ENCODE data around the gene CDH4.

The CDH4 gene

DNA sequence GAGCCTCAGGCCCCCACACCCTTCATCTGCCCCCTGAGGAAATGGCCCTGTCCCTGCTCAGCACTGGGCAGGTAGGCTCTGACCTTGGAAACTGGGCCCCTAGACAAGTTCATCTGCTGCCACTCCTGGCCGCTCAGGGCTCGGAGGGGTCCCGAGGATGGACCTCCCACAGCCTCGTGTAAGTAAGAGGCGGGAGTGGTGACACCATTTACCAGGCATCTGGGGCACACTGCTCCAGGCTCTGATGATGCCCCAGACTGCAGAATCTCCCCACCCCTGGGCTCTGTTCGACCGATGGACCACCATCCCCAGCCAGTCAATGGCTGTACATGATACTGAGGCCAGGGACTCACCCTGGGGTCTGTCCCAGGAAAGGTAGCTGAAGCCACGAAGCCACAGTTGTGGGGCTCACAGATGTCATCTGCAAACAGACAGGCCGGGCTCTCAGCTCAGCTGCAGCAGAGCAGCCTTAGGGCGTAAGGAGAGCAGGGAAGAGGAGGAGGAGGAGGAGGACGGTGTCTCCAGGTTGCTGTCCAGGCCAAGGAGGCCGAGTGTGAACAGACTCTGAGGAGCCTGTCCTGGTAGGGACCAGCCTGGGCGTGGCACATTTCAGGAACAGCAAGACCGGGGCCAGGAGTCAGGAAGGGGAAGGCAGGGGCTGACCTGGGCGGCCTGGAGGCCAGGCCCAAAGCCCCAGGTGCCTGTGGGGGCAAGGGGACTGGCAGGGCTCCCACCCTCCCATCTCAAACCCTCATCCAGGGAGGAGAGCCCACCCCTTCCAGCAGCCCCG is 513.2 kb downstream of the CDH4 start:
- no peak for DNase-seq

GRCh38 chr20:61765871-61766654 is 514.0 kb downstream of the CDH4 start:
- DNase-seq: no peak

DNA sequence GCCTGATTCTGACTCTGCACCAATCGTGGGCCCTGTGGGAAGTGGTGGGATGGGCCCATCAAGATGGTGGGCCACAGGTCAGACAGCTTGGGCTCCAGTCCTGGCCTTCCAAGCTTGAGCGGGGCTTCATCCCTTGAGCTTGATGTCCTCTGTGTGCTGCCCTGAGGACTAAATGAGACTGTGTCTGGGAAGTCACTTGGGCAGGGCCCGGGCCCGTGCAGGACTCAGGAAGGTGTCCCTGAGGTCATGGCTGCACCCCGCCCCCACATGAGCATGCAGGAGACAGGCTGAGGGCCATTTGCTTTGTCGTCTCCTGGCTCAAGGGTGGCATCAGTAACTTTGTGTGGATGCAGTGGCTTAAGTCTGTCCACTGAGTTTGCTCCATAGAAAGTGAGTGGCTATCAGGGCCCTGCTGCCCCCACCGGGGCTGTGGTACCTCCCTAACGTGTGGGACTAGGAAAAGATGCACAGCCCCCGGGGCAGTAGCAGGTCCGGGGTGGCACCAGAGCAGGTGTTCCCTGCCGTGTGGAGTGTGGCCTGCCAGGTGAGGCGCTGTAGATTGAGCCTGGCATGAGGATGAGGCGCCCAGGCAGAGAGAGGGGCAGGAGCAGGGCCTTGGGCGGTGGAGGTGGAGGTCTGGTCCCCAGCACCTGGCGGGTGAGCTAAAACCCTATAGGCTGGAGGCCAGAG is 515.0 kb downstream of the CDH4 start:
- DNase-seq: no peak

DNA sequence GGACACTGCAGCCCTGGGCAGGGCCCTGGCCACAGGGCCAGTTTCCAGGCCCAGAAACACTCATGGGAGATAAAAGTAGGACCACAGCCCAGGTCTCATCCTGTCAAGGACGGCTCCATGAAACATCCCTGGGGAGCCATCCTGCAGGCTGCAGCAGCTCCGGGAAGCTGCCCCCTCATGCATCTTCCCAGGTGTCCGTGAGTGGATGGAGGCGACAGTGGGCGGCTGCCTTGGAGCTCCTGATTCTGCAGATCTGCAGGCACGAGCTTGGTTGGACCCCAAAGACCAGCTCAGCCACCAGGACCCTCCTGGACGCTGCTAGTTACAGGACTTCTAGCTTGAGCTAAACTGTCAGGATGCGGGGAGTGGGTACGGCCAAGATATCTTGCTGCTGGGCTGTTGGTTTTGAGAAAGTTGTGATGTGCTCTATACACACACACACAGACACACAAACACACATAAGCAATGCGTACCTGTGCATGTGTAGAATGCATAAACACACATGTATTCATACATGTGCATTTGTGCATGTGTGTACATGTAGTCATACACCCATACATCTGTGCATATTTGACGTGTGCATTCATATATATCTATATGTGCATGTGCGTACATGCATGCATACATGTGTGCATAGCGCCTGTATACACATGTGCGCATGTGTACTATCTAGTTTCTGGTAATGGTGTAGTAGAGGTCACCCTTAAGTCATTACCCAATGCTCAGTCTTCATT is 515.9 kb downstream of the CDH4 start:
- no peak for DNase-seq

GRCh38 chr20:61768571-61769285 is 516.7 kb downstream of the CDH4 start:
- DNase-seq: no peak

DNA sequence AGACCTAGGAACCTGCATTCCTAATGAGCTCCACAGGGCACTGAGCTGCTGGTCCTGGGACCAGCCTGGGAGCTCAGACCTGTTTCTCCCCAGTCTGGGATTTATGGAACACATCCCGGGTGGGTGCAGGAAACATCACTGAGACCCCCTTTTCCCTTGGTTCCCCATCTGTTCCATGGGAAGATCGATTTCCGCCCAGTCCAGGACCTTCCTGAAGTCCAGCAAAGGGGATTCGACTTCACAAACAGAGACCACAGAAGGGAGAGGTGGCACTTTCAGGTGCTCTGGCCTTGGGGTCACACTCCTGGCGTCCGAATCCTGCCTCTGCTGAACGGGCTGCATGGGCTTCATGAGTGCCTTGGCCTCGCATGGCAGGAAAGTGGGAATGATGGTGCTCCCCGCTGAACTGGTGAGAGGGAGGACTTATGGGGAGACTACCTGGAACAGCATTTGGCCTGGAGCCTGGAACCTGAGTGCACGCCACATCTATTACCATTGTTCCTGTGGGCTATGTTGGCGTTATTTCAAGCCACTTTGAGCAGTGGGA is 517.3 kb downstream of the CDH4 start:
- no peak for DNase-seq

- DNase-seq: no peak
Observed at GRCh38 chr20:61770113-61770585, 518.1 kb downstream of the CDH4 start.

GRCh38 chr20:61771805-61772350 is 519.8 kb downstream of the CDH4 start:
- no peak for DNase-seq

- DNase-seq: no peak
Observed at GRCh38 chr20:61772828-61773631, 521.0 kb downstream of the CDH4 start.

- DNase-seq: no peak
Observed at GRCh38 chr20:61773926-61774587, 522.0 kb downstream of the CDH4 start.

DNA sequence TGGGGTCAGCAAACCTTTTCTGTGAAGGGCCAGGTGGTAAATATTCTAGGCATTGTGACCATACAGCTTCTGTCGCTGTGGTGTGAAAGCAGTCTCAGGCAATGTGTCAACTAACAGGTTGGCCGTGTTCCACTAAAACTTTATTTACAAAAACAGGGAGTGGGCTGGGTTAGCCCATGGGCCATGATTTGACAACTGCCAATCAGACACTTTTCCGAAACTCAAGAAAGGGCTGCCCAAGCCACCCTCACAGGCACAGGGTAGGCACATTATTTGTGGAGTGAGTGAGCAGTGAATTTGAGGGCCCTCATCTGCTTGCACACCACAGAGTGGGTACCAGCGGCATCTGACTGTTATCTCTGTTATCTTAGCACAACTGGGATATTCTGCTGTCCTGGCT is 523.4 kb downstream of the CDH4 start:
- no peak for DNase-seq

- DNase-seq: no peak
Observed at GRCh38 chr20:61776491-61777075, 524.5 kb downstream of the CDH4 start.

DNA sequence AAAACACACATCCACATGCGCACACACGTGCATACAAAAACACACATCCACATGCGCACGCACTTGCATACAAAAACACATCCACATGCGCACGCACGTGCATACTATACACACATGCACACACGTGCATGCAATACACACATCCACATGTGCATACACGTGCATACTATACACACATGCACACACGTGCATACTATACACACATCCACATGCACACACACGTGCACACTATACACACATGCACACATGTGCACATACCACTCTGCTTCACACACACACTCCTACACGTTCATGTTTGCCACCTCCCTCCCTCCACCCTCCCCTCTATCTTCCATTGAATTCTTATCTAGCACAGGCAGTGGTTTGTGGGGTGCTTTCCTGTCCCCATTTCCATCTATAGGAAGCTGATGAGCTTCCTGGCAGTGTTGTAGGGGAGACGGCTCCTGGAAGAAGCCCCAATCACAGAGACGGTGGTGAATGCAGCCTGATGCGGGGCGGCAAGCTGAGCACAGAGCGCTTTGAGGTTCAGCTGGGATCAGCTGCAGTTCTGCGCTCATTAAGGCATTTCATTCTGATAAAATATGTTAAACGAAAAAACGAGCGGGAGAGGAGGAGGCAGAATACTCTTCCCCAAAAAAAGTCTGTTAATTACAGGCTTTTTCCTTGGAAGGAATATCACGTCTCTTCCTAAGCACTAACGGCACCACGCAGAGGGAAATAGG is 525.9 kb downstream of the CDH4 start:
- DNase-seq: no peak

- DNase-seq: no peak
Observed at GRCh38 chr20:61778495-61778863, 526.4 kb downstream of the CDH4 start.

GRCh38 chr20:61779176-61779965 is 527.3 kb downstream of the CDH4 start:
- no peak for DNase-seq

DNA sequence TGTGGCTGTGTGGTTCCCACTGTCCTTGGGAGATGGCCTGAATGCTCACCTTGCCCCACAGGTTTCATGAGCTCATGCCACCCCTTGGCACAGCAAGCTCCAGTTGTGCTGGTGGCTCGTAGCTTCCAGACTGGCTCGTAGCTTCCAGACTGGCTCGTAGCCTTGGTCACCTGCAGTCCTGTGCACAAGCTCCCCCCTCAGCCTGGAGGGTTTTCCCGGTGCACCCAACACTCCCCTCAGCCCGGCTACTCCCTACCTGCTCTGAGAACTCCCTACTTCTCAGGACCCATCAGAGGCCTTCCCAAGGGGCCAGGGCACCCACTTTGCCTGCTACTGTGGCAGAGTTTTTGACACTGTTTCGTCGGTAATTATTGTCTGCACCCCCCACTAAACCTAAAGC is 528.0 kb downstream of the CDH4 start:
- no peak for DNase-seq

- DNase-seq: no peak
Observed at GRCh38 chr20:61784801-61785566, 532.9 kb downstream of the CDH4 start.

DNA sequence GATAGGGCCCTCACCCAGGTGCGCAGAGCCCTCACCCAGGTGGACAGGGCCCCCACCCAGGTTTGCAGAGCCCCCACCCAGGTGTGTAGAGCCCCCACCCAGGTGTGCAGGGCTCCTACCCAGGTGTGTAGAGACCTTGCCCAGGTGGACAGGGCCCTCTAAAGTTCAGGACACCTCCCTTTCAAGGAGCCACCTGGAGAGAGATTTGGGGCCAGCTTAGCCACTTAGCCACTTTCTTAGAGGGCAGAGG is 533.4 kb downstream of the CDH4 start:
- DNase-seq: no peak

Measured in fibroblast of skin of right quadriceps (primary cell).